Endothelial cell of umbilical vein (primary cell): ENCODE measurements around the gene KRTAP10-5.

Source experiments
- EZH2 ChIP-seq: IDR thresholded peaks from 2 replicates; pipeline ENCODE4 v1.6.1; 2012; ENCODE audit warnings: borderline replicate concordance, low read depth, mild to moderate bottlenecking, moderate library complexity, low read length, inconsistent platforms; ENCODE audit not compliant: severe bottlenecking
- FOS ChIP-seq: IDR thresholded peaks from 2 replicates; pipeline ENCODE4 v1.6.1; 2011; ENCODE audit warnings: mild to moderate bottlenecking, low read length, moderate library complexity, borderline replicate concordance; ENCODE audit not compliant: insufficient read depth
- GATA2 ChIP-seq: IDR thresholded peaks from 2 replicates; pipeline ENCODE4 v1.7.0; 2011; ENCODE audit warnings: low read depth, mild to moderate bottlenecking, moderate library complexity, mixed read lengths, low read length; ENCODE audit not compliant: insufficient read length, insufficient read depth
- JUN ChIP-seq: IDR thresholded peaks from 2 replicates; pipeline ENCODE4 v1.6.1; 2011; ENCODE audit warnings: borderline replicate concordance, low read depth; ENCODE audit not compliant: insufficient read length, insufficient read depth
- MYC ChIP-seq: IDR thresholded peaks from one replicate; pipeline ENCODE4 v1.6.1; 2011; ENCODE audit warnings: mild to moderate bottlenecking, low read depth, low read length
- POLR2A ChIP-seq: IDR thresholded peaks from 2 replicates; pipeline ENCODE4 v1.6.1; 2012; ENCODE audit warnings: low read depth, mild to moderate bottlenecking, control low read depth, low read length
- POLR2AphosphoS5 ChIP-seq: IDR thresholded peaks from 2 replicates; pipeline ENCODE4 v1.6.1; 2012; ENCODE audit warnings: low read depth, mild to moderate bottlenecking, control low read depth, low read length, moderate library complexity; ENCODE audit not compliant: insufficient read depth
- TF ChIP-seq, protein P1 (sequence below), 2 donors: IDR thresholded peaks; 1 replicate in 1 of 2; 2 replicates in 1 of 2; pipeline ENCODE4 v1.5.1; 2011; ENCODE audit warnings: low read length in 2 of 2, mild to moderate bottlenecking in 2 of 2, moderate library complexity in 2 of 2, control low read depth in 1 of 2, inconsistent platforms in 1 of 2, low read depth in 1 of 2; ENCODE audit not compliant: insufficient read depth in 1 of 2; ENCODE audit errors: extremely low read depth in 1 of 2
- TF ChIP-seq, protein P2 (sequence below): IDR thresholded peaks from 2 replicates; pipeline ENCODE4 v1.6.1; 2011; ENCODE audit not compliant: insufficient read depth, insufficient read length

DNA sequence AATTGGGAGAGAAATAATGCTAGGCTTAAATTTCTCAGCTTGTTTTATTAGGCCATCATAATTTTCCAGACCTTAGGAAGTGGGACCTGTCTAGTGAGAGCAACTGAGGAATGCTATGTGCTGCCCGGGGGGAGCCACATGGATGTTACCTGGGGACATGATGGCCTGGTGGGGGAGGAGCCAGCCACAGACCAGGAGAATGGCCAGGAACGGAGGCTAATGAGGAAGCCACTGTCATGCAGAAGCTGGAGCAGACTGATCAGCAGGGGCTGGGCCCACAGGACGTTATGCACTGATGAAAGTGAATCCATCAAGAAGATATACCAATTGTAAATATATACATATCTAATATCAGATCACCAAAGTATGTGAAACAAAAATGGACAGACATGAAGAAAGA is 35.8 kb downstream of the KRTAP10-5 start:
- TF ChIP-seq EZH2 (no peak), POLR2AphosphoS5 (no peak), POLR2A (no peak), MYC (no peak), JUN (no peak), GATA2 (no peak), FOS (no peak)
- TF ChIP-seq, protein P1, sequence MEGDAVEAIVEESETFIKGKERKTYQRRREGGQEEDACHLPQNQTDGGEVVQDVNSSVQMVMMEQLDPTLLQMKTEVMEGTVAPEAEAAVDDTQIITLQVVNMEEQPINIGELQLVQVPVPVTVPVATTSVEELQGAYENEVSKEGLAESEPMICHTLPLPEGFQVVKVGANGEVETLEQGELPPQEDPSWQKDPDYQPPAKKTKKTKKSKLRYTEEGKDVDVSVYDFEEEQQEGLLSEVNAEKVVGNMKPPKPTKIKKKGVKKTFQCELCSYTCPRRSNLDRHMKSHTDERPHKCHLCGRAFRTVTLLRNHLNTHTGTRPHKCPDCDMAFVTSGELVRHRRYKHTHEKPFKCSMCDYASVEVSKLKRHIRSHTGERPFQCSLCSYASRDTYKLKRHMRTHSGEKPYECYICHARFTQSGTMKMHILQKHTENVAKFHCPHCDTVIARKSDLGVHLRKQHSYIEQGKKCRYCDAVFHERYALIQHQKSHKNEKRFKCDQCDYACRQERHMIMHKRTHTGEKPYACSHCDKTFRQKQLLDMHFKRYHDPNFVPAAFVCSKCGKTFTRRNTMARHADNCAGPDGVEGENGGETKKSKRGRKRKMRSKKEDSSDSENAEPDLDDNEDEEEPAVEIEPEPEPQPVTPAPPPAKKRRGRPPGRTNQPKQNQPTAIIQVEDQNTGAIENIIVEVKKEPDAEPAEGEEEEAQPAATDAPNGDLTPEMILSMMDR (IDR thresholded peaks at IDR 0.05; ENCODE audit: extremely low read depth in 1 of 2, insufficient read depth in 1 of 2, low read depth in 1 of 2, low read length in 2 of 2), result no peak
- TF ChIP-seq, protein P2, sequence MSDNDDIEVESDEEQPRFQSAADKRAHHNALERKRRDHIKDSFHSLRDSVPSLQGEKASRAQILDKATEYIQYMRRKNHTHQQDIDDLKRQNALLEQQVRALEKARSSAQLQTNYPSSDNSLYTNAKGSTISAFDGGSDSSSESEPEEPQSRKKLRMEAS, result no peak
